COLO829 (cell line): ENCODE results near the gene SLC6A17.
A peak's percentile ranks its signal among the peaks of the same experiment; 100 is the strongest.

Source experiments
- DNase-seq: peaks from one replicate; pipeline ENCODE4 v3.0.0; 2012; ENCODE audit warnings: low spot score

Gene SLC6A17

DNA sequence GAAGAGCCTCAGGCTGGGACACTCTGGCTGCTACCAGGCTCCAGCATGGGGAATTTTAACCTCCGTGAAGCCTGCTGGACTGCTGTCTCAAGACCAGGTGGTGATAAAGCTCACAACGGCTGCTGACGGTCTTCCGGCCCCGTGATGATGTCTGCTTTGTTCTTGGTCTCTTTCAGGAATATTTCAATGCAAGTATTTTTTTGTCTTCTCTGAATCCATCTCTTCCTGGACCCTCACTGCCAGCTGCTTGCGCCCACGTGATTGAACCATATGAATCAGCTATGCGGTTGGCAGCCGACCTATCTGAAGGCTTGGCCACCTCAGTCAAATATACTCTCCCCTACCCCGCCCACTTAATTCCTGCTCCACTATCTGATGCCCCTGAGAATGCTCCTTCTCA is 14.6 kb upstream of the SLC6A17 start:
- DNase-seq, result no peak

DNA sequence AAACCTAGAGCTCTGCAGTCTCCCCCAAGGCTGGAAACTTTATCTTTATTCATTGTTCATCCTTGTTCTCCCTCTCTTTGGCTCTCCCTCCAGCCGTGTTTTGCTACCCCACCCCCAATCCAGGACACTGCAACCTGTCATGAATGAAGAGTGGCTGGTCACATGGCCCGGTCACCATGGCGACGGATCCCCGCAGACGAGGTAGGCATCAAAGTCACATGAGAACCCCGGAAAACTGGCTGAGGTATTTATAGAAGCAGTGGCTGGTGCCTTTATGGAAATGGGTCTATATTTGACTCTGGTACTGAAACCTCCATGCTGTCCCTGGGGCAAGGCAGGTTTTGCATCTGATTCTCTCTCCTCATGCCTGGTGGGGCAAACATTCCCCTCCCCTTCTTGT is 13.4 kb upstream of the SLC6A17 start:
- peak; percentile 43 for DNase-seq

DNA sequence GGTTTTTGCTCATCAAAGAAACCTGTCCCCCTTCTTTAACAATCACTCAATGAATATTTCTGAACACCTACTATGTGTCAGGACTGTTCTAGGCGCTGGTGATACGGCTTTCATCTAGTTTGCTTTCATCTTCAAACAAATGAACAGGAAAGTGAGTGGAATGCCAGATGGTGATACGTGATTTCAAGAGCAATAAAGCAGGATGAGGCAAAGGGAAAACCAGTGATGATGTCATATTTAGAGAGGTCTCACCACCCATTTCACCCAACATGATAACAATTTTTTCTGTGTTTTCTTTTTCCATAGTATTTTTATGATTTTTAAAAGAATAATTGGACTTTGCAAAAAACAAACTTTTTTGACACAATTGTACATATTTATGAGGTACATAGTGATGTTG is 11.3 kb upstream of the SLC6A17 start:
- no peak for DNase-seq

DNA sequence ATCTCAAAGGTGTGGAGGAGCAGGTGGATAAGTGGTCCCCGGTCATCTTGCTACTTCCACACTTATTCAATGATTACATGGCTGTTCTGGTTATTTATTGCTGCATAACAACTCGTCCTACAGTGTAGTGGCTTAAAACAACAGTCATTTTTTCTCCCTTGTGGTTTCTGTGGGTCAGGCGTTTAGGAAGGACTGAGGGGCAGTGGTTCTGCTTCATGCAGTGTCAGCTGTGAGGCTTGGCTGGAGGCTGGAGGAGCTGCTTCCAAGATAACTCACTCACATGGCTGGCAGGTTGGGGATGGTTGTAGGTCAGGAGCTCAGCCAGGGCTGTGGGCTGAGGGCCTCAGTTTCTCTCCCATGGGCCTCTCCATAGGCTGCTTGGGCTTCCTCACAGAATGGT is 5.9 kb upstream of the SLC6A17 start:
- no peak for DNase-seq

DNA sequence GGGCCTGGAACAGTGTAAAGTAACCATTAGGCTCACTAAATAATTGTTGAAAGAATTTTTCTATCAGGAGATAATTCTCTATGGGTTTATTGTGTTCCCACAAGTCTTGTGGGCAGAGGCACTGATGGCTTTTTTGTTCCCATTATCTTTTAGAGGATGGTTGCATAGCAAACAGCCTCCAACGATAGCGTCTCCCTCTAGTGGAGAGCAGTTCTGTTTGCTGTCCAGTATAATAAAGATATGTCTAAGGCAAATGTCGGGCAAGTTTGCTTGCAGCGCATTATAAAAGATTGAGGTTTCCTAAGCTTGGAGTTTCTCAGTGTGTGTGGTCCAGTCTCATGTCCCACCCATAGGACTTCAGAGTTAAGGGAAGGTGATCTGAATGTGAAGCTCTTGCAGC is 1.3 kb upstream of the SLC6A17 start:
- DNase-seq, result peak; percentile 14

DNA sequence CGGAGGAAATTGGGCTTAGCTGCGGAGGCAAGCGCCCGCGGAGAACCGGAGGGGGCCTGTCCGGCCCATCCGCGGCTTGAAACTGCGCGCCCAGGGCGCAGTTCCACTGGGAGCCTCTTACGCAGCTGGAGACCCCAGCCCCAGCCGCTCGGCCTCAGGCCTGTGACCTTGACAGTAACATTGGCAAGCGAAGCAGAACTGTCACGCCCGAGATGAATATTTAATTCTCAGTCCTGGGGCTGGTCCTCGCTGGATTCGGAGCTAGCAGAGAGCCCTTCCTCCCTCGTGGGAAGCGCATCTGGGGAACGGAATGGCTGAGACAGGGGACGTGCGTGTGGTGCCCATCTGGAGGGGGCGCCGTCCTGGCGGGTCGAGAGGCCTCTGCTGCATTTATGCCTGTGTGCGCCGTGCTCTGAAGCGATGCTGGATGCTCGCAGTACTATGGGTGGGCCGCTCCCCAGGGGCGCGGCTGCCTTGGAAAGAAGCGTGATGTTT is 928 bp downstream of the SLC6A17 start:
- no peak for DNase-seq

DNA sequence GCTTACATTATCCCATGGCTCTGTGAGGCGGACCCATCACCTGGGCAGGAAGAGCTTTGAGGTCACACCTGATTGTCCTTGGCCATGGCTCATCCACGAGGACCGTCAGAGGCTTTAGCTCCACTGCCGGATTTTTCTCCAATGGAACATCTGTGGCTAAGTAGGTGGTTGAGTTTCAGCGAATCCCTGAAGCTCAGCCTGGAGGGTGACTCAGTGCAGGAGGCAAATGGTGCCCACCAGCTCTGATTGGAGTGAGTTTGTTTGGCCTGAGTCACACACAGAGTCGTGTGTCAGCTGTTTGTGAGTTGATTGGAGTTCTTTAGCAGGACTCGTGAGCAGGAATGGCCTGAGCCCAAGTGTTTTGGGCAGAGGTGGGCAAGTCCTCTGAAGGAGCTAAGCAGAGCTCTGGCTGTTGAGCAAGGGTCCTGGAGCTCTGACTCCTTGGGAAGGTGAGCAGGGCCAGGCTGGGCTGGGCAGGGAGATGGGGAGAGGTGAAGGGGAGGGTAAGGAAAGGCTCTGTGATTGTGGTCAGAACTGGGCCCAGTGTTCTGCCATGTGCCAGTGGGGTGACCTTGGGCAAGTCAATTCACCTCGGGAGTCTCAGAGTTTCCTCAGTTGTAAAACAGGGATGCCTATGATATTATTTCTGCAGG is 2.0 kb downstream of the SLC6A17 start:
- DNase-seq, result peak; percentile 6

DNA sequence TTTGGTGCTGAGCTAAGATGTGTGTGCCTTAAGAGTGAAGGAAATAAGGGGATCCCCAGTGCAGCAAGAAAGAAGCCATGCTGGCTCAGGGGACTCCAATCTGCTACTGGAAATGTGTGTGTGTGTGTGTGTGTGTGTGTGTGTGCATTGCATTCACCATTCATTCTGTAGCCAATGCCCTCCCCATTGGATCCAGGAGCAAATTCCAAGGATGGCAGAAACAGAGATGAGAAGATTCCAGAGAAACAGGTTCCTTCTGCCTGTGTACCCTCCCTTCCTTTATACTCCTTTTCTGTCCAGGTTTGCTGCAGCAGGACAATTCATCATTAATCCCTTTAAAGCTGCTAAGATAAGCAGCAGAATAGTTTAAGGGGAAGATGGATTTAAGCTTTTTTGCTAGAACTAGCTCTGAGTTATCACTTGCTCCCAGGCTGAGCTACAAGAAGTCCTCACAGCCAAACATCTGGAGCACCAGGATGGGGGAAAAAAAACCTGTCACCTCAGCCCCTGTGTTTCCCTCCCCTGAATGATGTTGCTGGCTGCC is 3.2 kb downstream of the SLC6A17 start:
- DNase-seq, result no peak

DNA sequence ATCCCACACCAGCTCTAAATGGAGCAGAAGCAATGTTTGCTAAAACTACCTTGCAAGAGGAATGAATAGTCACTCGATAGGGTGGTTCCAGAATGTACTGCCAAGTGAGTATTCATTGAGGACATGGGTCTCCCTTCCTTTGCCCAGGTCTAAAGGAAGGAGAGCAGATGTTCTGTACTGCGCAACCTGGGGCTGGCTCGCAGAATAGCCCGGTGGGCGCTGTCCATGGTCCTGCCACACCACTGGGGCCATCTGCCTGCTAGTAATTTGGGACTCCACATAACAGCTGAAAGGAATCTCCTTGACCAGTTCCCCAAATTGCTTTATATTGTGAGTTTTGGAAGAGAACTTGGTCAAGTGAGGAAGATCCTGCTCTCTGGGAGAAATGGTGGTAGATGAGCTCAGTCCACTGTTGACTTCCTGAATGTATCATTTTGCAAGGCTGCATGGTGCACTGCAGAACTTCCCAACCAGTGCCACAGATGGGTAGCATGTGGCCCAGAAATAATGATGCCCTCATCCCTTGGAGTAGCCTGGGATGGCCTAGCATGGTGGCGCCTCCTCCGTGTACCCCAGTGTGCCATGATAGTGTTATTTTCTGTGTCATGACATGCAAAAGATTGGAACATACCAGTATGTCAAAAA is 5.7 kb downstream of the SLC6A17 start:
- peak; percentile 48 for DNase-seq

DNA sequence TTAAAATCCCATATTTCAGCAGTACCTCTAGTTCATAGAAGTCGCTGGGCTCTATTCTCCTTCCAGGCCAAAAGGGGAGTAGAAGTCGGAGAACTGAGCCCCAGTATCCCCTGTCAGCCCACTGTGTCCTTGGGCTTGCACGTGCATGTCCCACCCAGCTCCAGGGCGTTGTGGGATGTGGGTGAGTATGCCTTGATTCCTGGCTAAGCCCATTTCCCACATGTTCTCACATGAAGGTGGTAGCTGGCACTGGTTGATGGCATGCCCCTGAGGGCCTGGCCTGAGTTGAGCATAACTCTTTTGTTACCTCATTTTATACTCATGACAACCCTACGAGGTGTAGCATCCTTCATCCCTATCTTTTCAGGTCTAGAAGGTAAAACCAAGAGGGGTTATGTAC is 8.0 kb downstream of the SLC6A17 start:
- DNase-seq, result no peak

DNA sequence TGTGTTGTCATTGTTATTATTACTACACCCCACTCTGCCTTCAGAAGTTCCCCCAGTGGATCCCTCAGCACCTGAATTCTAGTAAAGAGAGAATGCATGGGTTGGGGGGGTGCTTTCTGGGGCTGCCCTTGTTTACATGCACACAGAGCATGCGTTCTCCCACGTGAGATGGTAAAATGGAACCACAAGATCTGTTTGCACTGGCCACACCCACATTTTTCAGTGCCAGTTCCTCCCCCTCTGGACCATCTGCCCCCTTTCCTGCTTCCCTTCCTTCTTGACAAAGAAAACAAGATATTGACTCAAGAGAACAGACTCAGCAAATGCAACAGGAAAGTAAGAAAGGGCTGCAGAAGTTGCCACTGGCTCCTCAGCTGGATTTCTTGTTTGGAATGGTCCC is 8.9 kb downstream of the SLC6A17 start:
- no peak for DNase-seq

DNA sequence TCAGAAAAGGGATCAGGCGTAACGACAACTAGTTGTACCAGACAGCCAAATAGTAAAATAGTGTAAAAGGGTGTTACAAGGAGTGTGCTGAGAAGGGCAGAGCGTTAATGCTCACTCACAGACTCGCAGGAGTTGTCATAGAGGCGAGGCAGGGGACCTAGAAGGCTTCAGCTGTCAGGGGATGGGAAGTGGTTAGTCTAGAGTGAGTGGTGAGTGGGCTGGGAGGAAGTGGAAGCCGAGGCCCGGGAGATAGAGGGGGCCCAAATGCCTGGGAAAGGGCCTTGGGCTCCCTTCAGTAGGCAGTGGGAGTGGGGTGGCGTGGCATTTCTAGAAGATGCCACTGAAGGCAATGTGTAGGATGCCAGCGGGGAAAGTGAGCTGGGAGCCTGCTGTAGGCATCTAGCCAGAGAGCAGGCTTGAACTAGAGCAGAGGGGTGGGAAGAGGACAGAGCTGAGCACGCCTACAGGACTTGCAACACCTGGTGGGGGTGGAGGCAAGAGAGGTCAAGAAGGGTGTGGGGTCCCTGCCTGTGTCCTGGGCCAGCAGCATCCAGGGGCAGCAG is 10.3 kb downstream of the SLC6A17 start:
- DNase-seq, result no peak

DNA sequence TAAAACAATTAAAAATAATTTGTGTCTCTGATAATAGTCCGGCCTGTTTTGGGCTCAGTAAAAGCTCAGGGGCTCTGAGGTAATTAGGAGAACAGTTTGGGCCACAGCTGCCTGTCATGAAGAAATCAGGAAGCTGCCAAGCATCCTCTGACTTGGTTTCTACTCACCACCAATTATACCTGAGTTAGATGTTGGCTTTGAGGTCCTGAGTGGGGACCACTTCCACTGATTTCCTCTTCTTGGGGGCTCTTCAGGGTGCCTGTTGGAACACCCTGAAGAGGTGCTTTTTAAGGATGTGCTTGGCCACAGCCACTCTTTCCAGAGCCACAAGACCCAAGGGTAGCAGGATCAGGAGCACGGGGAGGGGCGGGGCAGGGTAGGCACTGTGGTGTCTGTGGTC is 10.9 kb downstream of the SLC6A17 start:
- DNase-seq, result no peak

DNA sequence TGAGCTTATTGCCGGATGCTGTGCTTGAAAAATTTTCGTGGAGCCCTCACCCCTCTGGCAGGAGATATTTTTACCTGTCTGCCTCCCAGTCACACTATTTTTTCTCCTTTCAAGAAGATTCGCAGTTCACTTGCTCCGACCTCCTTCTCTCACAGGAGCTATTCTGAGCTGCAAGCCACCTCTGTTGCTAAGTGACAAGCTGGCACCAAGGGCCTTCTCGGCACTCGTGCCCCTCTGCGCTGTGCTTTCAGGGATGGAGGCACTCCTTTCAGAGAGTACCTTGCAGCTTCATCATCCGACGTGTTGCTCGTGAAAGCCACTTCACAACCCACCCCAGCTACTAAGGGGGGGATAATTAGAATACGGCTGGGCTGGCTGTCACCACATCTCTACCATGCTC is 11.6 kb downstream of the SLC6A17 start:
- DNase-seq, result no peak

DNA sequence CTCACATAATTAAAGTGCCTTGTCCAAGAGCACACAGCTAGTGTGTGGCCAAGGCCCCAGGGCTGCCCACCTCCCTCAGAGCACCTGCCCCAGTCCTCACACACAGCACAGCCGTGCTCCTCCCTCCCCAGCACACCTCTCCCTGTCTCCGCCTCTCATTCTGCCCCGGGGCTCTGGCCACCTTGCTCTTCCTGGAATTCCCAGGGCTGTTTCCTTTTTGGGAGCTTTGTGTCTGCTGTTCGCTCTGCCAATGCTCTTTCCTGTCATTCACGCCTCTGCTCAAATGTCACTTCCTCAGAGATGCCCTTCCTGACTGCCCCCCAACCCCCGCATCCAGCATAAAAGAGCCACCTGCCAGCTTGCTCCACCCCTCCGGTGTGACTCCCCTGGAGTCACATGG is 13.3 kb downstream of the SLC6A17 start:
- no peak for DNase-seq

DNA sequence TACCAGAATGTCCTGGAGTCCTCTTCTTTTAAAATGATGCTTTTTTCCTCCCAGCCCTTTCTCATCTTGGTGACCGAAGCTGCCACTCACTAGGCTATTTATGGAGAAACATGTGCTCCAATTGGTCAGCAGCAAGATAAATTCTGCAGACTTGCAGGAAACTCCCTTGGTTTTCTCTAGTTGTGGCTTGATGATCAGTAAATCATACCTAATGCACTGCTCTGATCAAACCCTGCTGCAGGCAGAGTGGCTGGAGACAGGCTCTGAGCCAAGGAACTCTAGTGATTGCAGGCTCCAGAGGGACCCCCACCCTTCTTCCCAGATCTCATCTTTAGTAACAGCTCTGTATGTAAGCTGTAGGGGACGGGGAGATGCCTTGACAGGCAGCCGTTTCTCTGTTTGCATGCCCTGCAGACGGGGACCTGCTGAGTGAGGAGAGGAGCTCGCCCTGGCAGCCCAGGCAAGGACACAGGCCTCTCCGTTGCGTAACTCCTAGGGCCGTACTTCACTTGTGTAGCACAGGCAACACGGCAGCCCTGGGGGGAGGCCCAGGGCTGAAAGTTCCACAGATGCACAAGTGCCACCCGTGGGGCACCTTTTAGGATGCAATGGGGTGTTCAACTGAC is 14.5 kb downstream of the SLC6A17 start:
- no peak for DNase-seq

DNA sequence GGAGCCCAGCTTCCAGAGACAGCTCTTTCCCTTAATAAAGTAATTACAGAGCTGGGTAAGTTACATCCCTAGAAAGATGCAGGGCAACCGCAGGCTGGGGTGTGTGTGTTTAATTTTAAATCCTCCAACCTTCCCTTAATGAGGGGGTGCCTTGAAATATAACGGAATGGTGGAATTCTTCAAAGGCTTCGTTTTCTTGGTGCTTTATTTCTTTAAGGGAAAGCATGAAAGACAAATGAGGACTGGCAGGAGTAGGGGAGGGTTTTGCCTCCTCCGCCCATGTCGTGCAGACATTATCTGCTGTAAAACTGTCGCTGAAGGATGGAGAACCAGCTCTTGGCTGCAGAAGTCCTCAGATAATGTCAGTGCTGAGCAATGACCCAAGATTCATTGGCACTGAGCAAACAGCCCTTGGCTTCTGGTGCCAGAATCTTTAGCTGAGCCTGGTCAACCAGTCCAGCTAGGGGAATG is 15.5 kb downstream of the SLC6A17 start:
- DNase-seq, result no peak

DNA sequence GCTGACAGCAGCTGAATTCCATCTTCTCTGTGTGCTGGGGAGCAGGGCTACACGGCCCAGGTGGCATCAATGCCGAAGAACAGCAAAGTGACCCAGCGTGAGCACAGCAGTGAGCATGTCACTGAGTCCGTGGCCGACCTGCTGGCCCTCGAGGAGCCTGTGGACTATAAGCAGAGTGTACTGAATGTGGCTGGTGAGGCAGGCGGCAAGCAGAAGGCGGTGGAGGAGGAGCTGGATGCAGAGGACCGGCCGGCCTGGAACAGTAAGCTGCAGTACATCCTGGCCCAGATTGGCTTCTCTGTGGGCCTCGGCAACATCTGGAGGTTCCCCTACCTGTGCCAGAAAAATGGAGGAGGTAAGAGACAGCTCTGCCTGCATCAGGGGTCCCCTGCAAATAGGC is 16.6 kb downstream of the SLC6A17 start:
- no peak for DNase-seq

DNA sequence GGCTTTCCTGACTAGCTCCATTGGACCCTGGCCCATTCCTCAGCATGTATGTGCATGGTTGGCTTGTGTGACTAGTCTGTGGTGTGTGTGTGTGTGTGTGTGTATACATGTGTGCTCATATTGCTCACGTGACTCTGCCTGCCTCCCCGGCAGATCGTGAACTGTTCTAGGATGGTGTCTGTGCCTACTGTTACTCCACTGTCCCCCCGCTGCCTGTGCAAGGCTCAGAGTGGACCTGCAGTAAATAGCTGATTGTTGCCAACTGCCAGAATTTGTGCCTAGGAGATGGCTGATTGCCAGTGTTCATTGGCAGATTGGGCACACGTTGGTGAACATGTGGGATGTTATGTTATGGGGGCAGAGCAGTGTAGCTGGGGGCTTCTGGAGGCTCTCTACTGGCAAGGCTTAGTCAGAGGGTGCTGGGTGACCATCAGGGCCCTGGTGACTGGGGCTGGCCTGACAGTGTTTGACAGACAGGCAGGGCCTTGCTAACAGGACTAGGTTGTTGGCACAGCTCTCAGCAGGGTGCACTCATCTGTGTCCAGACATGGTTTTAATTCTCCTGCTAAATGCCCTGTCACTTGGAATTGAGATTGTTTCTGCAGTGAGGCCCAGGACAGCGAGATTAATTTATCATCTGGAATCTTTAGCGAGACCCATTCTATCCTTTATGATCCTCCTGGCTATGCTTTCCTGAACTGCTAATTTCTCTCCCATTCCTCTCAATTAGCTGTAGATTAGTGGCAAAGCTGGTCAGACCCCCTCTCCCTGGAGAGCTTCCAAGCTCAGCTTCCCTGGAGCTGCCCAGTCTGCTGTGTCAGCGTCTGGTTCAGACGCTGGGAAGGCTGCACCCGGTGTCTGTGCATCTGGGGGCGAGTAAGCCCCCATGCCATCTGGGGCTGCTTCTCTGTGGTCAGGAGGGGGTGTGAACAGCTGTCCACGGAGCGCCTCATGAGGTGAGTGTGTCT is 20.8 kb downstream of the SLC6A17 start:
- no peak for DNase-seq

DNA sequence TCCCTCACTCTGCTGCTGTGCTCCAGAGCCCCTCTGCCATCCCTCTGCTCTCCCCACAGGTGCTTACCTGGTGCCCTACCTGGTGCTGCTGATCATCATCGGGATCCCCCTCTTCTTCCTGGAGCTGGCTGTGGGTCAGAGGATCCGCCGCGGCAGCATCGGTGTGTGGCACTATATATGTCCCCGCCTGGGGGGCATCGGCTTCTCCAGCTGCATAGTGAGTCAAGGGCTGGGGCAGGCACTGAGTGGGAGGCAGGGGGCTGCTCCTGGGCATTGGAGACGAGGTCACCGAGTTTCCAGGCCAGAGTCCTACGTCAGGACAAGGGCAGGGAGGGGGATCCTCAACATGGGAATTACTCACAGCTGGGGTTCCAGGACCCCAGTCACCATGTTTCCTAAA is 21.7 kb downstream of the SLC6A17 start:
- DNase-seq, result no peak

DNA sequence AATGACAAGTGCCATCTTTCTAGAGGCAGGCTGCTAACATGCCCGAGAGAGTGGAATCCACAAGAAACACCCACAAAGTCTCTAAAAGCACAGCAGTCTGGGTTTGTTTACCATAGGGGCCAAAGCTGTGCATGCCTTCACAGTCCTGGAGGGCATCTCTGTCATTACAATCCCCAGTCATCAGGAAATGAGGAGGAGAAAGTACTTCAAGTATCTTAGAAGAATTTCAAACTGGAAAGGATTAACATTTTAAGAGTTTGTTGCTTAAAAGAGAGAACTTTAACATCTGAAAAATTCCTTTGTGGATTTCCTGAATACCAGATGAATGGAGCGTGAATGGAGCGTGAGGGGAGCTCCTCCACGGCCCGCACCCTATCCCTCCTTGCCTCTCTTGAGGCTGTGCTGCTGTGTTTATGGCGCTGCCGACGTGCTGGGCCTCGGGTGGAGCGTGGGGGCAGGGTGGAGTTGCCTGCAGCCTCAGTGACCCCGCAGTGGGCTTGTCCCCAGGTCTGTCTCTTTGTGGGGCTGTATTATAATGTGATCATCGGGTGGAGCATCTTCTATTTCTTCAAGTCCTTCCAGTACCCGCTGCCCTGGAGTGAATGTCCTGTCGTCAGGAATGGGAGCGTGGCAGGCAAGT is 23.3 kb downstream of the SLC6A17 start:
- DNase-seq, result no peak
